GM10248 (cell line): ENCODE results near the gene LOXHD1.

ENCODE experiments used
- CTCF ChIA-PET: fragments of 300-600 bp; sonication (Branson Sonifier 250); formaldehyde crosslinking; extraction: SDS; loops from one replicate; lab custom pipeline; 2021; ENCODE audit warnings: antibody characterized with exemption; lab: Yijun Ruan, JAX
- POLR2A ChIA-PET: fragments of 350-650 bp; sonication (Branson Sonifier 250); formaldehyde crosslinking; extraction: SDS; loops from one replicate; lab custom pipeline; 2020; ENCODE audit warnings: antibody characterized with exemption; lab: Yijun Ruan, JAX
- DNase-seq: peaks from one replicate; pipeline ENCODE4 v3.0.0; 2012; ENCODE audit errors: extremely low spot score
- TF ChIP-seq, protein P1 (sequence below): IDR thresholded peaks from 2 replicates; pipeline ENCODE4 v1.5.1; 2012; ENCODE audit warnings: mild to moderate bottlenecking, low read depth; ENCODE audit errors: extremely low read depth, missing control alignments, control extremely low read depth

LOXHD1 gene

DNA sequence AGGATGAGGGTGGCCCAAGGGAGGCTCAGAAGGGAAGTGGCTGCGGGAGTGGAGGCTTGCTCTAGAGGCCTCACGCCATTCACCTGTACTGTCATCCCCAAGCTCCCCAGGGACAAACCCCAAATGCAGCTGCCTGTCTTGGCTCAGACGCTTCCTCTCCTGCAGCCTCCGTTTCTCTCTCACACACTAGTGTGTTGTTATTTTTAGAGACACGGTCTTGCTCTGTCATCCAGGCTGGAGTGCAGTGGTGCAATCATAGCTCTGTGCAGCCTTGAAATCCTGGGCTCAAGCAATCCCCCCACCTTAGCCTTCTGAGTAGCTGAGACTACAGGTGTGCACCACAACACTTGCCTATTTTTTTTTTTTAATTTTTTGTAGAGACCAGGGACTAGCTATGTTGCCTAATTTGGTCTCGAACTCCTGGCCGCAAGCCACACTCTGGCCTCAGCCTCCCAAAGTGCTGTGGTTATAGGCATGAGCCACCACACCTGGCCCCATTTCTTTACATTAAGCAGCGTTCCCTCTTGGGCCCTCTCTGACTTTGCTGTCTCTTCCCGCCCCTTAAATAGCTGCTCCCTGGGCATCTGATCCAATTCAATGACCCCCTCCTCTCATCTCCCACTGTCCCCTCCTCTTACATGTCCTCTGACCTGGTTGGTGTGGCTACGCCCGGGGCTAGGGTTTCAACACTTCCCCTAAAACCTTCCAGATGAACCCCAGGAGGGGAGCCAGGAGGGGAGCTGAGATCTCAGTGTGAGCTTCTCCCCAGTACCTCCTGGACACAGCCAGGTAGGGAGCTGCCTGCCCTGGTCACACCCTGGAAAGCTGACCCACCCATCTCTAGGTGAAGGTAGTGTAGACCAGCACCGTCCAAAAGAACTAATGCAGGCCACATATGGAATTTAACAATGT, 24.0 kb upstream of the LOXHD1 start:
- DNase-seq: no peak
- ChIA-PET POLR2A (no interaction called here), CTCF (interaction anchor here (1.4 kb wide), 1 partner anchor 23 kb away, joined by 5 read pairs; no protein-coding TSS in a partner anchor)
- TF ChIP-seq, protein P1, sequence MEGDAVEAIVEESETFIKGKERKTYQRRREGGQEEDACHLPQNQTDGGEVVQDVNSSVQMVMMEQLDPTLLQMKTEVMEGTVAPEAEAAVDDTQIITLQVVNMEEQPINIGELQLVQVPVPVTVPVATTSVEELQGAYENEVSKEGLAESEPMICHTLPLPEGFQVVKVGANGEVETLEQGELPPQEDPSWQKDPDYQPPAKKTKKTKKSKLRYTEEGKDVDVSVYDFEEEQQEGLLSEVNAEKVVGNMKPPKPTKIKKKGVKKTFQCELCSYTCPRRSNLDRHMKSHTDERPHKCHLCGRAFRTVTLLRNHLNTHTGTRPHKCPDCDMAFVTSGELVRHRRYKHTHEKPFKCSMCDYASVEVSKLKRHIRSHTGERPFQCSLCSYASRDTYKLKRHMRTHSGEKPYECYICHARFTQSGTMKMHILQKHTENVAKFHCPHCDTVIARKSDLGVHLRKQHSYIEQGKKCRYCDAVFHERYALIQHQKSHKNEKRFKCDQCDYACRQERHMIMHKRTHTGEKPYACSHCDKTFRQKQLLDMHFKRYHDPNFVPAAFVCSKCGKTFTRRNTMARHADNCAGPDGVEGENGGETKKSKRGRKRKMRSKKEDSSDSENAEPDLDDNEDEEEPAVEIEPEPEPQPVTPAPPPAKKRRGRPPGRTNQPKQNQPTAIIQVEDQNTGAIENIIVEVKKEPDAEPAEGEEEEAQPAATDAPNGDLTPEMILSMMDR: no peak

DNA sequence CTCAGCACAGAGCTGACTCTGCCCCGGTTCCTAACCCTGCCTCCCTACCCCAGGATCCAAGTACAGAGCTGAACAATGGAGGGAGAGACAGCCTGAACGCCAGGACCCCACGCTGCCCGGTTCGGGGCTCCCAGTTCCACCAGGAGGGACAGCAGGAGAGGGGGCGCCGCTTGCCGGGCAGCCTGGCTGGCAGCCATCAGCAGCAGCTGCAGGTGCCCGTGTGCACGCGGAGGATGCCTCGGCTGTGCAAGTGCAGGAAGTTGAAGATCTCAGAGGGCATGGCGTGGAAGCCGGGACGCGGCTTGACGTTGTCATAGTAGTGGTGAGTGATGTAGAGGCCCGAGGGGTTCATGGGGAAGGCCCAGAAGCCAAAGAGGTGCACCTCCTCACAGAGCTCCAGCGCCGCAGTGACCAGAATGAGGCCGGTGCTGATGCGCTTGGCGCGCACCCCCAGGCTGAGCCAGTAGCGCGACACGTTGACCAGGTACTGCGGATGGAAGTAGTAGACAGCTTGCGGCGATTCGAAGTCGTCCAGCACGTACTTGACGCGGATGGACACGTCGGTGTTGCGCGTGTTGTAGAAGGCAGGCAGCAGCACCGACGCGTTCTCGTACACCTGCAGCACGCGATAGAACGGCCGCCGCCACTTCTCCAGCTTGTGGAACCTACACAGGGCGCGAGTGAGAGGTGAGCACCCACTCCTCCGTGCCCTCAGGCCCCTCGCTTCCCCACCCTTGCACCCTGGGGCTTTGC, 23.0 kb upstream of the LOXHD1 start:
- DNase-seq: no peak
- ChIA-PET CTCF (no interaction called here), POLR2A (no interaction called here)
- TF ChIP-seq, protein P1: no peak

DNA sequence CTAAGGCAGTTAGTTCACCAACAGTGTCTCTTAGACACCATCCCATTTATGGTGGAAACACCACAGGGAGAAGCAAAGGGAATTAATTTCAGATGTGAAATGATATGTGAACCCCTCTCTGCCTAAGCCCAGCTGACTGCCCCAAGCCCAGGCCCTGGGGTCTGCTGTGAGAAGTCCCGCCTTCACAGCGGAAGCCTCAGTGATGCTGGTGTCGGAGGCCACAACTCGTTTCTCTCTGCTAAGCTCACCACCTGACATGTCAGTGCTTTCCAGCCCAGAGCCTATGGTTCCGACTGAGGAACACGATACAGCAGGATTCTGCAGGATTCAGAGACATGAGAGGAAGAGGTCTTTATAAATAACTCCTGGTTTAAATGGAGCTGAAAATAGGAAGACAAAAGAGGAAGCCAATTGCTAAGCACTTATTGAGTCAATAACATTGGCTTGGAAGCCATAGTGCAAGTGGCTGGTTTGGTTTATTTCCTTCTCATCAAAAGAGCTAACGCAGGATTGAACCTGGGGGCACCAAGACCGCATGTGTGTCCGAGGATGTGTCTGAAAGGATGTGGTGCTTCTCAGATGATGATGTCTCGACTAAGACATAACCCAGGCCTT, 21.9 kb upstream of the LOXHD1 start:
- CTCF ChIA-PET: interaction anchor here (0.7 to 1.1 kb wide), 2 partner anchors 13 to 21 kb away, joined by 3 to 4 read pairs; no protein-coding TSS in a partner anchor
- TF ChIP-seq, protein P1: no peak
- no peak for DNase-seq
- POLR2A ChIA-PET: no interaction called here

DNA sequence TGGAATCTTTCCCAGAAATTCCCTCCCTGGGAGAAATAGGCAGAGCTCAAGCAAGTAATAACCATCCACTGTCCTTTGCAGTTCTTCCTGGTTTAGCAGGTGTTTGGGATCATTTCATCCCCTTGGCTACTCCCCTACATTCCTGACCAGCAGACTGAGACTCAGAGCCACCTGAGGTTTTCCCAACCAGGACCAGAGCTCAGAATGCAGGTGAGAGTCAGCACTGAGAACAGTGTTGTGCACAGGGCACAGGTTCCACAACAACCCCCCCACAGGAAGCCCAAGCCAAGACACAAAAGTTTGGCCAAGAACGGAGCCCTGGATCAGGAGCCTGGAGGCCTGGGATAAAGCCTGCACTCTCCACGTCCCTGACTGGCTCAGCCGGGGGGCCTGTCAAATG, 21.0 kb upstream of the LOXHD1 start:
- TF ChIP-seq, protein P1: no peak
- POLR2A ChIA-PET: no interaction called here
- DNase-seq: no peak
- CTCF ChIA-PET: interaction anchor here (0.7 to 1.1 kb wide), 3 partner anchors 11 to 166 kb away, joined by 3 to 4 read pairs (median 3); no protein-coding TSS in a partner anchor

DNA sequence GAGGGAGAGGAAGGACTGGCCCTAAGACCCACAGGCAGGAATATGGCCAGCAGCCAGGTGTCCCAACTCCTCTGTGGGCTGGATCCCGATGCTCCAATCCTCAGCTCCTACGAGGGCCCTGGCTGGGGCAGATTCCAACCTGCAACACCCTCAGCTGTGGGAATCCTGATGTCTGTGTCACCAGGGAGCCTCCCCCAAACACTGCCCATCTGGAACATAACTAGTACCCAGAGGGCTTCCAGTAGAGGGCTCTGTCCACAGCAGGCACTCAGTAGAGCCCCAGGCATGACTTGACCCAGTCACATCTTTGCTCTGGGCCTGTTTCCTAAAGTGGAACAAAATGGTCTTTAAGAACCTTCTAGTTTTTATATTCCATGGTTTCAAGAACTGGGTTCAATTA, 20.6 kb upstream of the LOXHD1 start:
- TF ChIP-seq, protein P1: no peak
- no peak for DNase-seq
- POLR2A ChIA-PET: no interaction called here
- CTCF ChIA-PET: interaction anchor here (0.7 to 1.2 kb wide), 3 partner anchors 11 to 166 kb away, joined by 3 to 4 read pairs (median 4); no protein-coding TSS in a partner anchor
